HuH-7 (cell line): ENCODE measurements around the gene DCANP1.

Source experiments
- DNase-seq: peaks from one replicate; pipeline ENCODE4 v3.0.0; 2011; ENCODE audit warnings: low spot score

Gene DCANP1

DNA sequence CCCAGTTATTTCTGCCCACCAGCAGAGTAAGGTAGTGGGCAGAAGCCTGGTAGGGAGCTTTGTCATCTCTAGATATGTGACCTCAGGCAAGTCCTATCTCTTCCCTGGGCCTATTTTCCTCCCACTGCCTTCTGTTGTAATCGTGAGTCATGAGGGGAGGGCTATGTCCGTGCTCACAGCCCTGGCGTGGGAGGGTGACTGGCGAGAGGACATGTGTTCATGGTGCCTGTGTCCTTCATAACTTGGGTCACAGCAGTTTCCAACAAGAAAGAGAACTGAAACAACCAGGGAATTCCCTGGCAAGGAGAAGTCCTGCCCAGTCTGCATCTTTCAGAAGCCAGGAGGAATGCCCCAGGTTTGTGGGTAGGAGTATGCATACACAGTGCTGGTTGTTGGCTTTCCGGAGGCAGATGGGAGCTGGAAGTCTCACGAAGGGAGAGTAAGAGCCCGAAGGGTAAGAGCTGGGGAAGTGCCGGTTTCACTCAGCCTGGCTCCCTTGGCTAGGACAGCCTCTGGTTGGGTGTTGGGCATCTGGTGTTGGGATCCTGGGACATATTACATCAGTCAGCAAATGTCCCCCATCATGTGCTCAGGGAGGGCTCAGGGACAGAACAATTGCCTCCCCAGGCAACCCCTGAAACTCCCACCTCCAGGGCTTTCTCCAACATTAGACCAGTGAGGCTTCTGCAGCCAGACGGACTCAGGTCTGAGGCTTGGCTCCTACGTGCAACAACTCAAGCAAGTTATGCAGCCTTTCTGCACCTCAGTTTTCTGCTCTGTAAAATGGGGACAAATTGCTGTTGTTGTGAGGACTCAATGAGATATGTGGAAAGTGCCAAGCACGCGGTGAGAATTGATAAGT is 9.3 kb upstream of the DCANP1 start:
- no peak for DNase-seq

DNA sequence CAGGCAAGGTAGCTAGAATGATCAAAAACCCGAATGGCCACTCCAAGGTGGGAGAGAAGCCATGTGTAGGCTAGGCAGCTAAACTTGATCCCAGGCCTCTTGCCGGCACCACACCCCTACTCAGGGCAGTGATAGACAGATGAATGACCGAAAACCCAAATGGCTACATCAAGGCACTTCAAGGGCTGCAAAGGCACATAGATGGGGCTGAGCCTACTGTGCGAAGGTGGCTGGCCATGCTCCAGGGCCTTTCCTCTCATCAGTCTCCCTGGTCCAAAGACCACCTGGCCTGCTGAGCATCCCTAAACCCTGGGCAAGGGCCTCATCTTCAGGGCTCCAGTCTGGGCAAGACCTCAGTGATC is 8.7 kb upstream of the DCANP1 start:
- DNase-seq, result no peak

- no peak for DNase-seq
Measured at GRCh38 chr5:135454946-135455345, 7.8 kb upstream of the DCANP1 start.

GRCh38 chr5:135453613-135454012 is 6.5 kb upstream of the DCANP1 start:
- no peak for DNase-seq

- DNase-seq, result no peak
Measured at GRCh38 chr5:135452321-135453030, 5.3 kb upstream of the DCANP1 start, which contains the start of gene TIFAB. TIFAB (minus strand) TSS chr5:135452351; CDS start chr5:135449939, 2,412 bp downstream.

GRCh38 chr5:135451581-135452320 is 4.6 kb upstream of the DCANP1 start:
- no peak for DNase-seq

DNA sequence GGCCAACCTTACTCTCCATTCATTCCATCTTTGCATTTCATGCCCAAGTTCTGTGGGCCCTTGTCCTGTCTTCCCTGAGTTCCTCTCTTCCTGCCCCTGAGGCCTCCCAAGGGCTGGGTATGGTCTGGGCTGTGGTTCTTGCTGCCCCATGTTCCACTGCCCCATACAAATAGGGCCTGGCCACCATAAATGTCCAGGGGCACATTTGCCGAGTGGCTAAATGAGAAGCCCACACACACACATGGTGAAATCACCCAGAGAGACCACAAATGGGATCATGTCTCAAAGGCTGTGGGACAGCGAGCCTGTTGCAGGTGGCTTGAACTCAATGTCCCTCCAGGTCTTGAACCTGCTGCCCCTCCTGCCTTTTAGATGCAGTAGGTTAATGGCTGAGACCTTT is 3.8 kb upstream of the DCANP1 start:
- DNase-seq, result no peak

DNA sequence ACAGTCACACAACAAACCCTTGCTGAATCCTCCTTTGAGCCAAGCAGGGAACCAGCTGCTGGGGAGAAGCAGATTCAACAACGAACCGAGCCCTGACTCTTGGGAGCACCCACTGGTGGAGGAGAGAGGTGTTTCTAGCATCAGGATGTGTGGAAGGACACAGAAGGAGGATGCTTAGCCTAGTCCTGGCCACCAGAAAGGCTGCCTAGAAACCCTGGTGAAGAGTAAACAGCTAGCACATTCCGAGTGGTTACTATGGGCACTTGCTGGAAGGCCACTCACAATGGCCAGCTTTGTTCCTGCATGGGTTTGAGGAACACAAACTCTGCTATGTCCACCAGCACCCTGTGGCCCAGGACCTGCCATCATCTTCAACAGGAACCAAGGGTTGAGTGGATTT is 3.2 kb upstream of the DCANP1 start:
- DNase-seq, result no peak

- DNase-seq, result no peak
Measured at GRCh38 chr5:135449644-135450043, 2.5 kb upstream of the DCANP1 start.

DNA sequence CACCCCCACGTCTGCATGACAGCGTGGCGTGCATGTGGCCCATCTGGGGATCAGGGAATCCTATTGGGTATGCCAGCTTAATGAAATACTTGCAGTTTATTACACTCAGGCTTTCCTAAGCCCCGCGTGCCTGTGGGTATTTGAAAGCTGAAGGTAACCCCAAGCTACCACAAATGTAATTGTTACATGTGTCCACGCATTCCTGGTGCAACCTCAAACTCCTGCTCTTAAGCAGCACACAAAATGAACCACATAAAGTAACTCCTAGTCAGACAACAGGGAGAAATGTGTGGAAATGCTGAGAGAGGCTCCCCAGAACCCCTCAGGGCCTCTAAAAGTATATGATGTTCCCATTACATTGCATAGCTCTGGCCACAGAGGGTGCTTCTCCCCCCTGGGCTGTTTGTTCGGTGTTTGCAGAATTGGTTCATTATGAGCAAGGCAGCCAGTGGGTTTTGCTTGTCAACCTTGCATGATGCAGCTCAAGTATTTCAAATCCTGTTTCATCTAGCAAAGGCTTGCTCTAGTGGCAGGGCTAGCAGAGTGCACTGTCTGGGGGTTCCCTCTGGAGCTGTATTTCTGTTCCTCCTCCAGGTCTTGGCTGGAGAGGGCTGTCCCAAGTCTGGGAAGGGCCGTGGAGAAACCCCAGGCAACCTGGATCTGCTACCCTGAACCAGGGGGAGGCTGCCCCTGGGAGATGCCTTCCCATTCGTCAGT is 1.8 kb upstream of the DCANP1 start:
- DNase-seq, result no peak

- no peak for DNase-seq
Measured at GRCh38 chr5:135448071-135448739, 1.1 kb upstream of the DCANP1 start.

GRCh38 chr5:135446615-135447014 is 533 bp downstream of the DCANP1 start:
- DNase-seq, result no peak

- no peak for DNase-seq
Measured at GRCh38 chr5:135446206-135446605, 942 bp downstream of the DCANP1 start.

DNA sequence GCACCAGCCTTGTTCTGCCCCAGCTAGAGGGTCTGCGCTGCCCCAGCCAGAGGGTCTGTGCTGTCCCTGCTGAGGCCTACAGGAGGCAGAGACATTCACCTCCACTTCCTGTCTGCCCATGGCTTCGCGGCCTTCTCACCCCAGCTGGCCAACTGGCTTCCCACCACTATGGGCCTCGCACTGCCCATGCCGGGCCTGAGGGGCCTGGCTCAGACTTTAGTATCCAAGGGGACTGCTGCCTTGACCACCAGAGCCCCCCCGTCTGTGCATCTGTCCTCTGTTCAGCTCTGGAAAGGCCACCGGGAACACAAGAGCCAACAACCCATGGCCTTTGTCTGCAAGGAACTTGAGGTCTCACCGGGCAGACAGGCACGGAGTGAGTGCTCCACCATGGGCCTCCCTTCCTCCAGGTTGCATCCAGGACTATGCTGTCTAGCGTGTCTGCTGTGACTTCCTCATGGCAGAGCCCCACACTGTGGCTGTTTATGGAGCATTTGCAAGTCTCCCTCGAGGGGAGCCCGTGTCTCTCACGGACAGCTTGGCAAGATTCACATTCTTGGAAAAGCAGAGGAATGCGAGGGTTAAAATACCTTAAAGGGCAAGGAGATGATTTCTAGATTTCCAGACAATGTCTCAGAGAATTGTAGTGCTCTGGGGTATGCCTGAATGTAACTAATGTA is 1.7 kb downstream of the DCANP1 start:
- no peak for DNase-seq

DNA sequence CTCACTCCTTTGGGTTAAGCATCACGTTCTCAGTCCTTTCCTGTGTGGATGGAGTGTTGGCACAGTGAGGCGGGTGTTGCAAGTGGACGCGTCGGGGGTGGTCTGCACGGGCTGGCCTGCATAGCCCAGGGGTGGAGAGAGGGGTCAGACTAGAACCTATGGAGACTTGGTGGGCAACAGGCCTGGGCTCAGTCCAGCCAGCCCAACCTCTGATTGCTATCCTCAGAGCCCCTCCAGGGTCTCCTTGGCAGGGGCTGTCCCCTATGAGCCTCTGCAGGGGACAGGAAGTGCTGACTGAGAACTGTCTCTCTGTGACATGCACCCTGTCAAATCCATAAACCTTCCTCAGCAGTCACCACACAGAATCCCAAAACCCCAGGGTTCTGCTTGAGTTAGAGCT is 2.3 kb downstream of the DCANP1 start:
- no peak for DNase-seq

DNA sequence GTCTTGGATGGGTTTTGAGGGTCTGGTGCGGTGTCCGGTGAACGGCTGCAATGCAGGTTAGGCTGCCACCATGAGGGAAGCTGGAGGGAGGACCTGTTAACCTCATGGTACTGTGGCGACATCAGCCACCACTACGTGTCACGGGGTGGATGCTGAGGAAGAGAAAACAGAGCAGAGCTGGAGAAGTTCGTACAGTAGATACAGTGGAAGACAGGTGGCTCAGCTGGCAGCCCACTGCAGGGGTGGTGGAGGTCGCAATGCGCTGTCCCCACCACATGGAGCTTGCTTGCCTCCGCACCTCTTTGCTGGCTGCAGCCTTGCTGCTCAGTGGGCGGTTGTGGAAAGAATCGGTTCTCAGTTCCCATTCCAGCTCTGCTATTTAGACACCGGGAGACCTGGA is 2.8 kb downstream of the DCANP1 start:
- no peak for DNase-seq

- no peak for DNase-seq
Measured at GRCh38 chr5:135443161-135443960, 3.8 kb downstream of the DCANP1 start.

DNA sequence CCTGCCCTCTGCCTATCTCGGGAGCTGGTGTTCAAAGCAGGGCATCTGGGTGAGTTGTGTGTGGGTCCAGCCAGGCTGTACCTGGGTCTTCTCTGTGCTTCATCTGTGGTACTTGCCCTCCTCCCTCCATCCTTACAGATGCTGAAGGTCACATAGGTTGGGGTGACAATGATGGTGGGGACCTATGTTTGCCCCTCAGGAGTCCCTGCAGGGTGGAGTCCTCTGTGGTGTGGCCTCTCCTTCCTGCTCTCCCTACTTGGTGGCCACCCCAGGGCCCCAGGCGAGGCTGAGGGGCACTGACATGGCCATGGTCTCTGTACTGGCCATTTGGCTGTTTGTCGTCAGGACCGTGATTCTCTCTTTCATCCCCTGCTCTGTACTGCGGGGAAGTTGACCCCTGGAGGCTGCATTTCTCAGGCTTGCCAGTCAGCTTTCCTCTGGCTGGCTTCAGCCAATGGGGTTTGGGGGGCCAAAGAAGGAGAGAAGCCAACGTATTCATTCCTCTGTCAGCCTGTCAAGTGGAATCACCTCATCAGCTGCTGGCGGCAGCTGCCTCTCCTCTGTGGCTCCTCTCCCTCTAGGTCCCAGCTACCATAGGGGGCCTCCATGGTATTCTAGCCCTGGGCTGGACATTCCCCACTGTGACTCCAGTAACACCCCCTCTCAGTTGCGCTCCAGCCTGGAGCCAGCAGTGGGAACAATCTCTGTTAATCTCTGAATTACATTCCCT is 4.6 kb downstream of the DCANP1 start:
- DNase-seq, result no peak

DNA sequence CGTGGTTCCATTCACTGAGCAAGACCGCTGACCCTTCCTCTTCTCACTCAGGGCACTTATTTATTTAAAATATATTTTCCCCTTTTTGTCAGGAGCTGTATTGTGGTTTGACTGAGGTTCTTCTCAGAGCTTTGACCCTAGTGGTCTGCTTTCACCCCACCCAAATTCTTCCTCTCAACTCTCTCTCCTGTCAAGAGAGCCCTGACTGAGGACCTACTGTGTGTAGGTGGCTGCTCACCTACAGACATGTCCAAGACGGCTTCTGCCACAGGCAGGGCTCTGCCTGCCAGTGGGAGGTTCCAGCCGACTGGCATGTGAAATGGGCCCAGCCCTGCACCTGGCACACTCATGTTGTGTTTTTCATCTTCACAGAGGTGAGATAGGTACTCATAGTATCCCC is 5.2 kb downstream of the DCANP1 start:
- no peak for DNase-seq
